Left colon (tissue), 2 donors: Measurements from ENCODE around the gene TFDP2. TPM values are rescaled to one million over a fixed set of nuclear protein-coding genes. Genes with fewer than 3 reads are reported as not detected.
A peak's percentile ranks its signal among the peaks of the same experiment; 100 is the strongest.
"Not testable (repeated sequence)": the region's sequence is repeated elsewhere in the genome, so short reads cannot be mapped to it uniquely, and the experiment has no call there.

Source experiments
- ATAC-seq: fragments of 200-7000 bp; cut with Tn5 transposase; one replicate; pipeline ENCODE4 v1.9.1; 2020; ENCODE audit warnings: mild to moderate bottlenecking, moderate library complexity
- DNase-seq, 2 donors: peaks; one replicate each; pipeline ENCODE4 v3.0.0-alpha.2; 2020
- intact Hi-C, 2 donors: fragments of 100-400 bp; cut with DNase I in 1 of 2; cut with micrococcal nuclease in 1 of 2; formaldehyde crosslinking; loops; one replicate each; pipeline versions ENCODE4 v1.11.2 to v1.14.0; 2022; cut with DNase I, micrococcal nuclease
- total RNA-seq, 2 donors: library from RNA; stranded (reverse); fragmentation: NEBNext Ultra II Directional; extraction: Animal tissue kit (Norgen Biotek cat#: 25700); gene quantifications; one replicate each; pipeline ENCODE4 v1.2.1, GENCODE V29; 2021
- donor health status: DM: no; HTN: no; CAD: no.
- donor health status: DM: yes; HTN: yes; CAD: no.

Gene TFDP2
- total RNA-seq, 2 donors from 2014 or later = 33.7 to 46.2 TPM

- DNase-seq (no peak), ATAC-seq (no peak)
- intact Hi-C loops = no loop called here
Measured at GRCh38 chr3:142134799-142135325, 14.5 kb downstream of the TFDP2 start.

- intact Hi-C loops = no loop called here
- DNase-seq = no peak
- no peak for ATAC-seq
Measured at GRCh38 chr3:142129516-142130171, 19.7 kb downstream of the TFDP2 start.

- intact Hi-C loops = loop anchor here in 1 of 2 donors (2.0 kb wide), 1 partner anchor 153 kb away; no protein-coding TSS in a partner anchor
- no peak for ATAC-seq
- DNase-seq = no peak
Measured at GRCh38 chr3:142127941-142128658, 21.2 kb downstream of the TFDP2 start.

- no peak for DNase-seq
- intact Hi-C loops = no loop called here
- ATAC-seq = no peak
Measured at GRCh38 chr3:142124243-142124642, 25.1 kb downstream of the TFDP2 start.

DNA sequence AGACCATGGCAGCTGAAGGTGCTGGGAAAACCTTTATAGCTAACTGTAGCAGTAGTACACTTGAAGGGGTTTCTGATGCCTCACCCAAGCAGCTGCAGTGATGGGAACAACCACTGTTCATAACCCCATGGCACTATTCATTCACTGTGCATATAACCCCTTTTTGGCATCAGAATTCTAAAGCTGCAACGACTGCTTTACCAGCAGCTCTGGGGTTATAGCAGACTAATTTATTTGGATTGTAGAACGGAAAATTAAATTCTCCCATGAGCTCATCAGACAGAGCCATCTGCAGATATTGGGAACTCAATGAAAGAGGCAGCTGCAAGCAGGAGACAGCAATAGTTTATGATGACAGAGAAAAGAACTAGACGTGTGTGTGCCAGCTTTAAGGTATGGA, 28.6 kb downstream of the TFDP2 start:
- ATAC-seq (no peak), DNase-seq (no peak)
- intact Hi-C loops = no loop called here

GRCh38 chr3:142118911-142119310, 30.4 kb downstream of the TFDP2 start:
- DNase-seq = no peak
- intact Hi-C loops = no loop called here
- ATAC-seq = no peak

- peak in 1 of 2 donors; percentile 15 for DNase-seq
- intact Hi-C loops = no loop called here
- peak; percentile 85 for ATAC-seq
Measured at GRCh38 chr3:142117056-142117851, 32.1 kb downstream of the TFDP2 start.

GRCh38 chr3:142115867-142116668, 33.3 kb downstream of the TFDP2 start:
- ATAC-seq = peak; percentile 28
- no peak for DNase-seq
- intact Hi-C loops = no loop called here

DNA sequence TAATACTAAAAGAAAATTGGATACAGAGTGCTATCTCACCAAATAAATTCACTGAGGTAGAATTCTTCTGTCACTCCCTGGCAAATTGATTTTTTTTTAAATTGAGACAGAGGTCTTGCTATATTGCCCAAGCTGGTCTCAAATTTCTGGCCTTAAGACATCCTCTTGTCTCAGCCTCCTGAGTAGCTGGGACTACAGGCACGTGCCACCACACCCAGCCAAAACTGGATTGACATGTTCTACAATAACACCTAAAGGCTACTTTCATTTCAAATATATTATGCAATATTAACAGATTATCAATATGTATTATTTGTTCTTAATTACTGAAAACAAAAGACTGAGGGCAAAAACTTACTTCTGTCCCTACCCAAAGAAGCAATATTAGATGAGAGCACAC, 36.7 kb downstream of the TFDP2 start:
- intact Hi-C loops = no loop called here
- DNase-seq (no peak), ATAC-seq (no peak)

GRCh38 chr3:142106548-142106947, 42.8 kb downstream of the TFDP2 start:
- no peak for ATAC-seq
- intact Hi-C loops = no loop called here
- DNase-seq = no peak

GRCh38 chr3:142105991-142106390, 43.4 kb downstream of the TFDP2 start:
- intact Hi-C loops = no loop called here
- no peak for ATAC-seq
- no peak for DNase-seq

- intact Hi-C loops = no loop called here
- no peak for ATAC-seq
Measured at GRCh38 chr3:142104763-142105162, 44.6 kb downstream of the TFDP2 start.

DNA sequence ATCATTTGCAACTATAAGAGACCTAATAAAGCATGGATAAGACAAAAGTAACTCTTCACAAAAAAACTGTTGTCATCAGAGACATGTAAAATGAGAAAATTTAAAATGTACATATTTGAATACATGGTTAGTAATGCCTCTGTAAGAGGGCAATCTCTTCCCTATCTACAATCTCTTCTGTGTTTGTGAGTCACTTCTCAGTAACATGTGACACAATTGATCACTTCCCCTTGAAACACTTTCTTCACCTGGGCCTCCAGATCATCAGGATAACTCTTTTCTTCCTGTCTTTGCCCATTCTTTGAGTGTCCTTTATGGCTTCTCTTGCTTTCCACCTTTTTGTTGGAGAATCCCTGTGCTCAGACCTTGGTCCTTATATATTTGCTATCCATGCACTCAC, 50.4 kb downstream of the TFDP2 start:
- DNase-seq = no peak
- no peak for ATAC-seq
- intact Hi-C loops = no loop called here

More at GRCh38 chr3:142104763-142105162, 44.6 kb downstream of the TFDP2 start:
- no peak for DNase-seq

DNA sequence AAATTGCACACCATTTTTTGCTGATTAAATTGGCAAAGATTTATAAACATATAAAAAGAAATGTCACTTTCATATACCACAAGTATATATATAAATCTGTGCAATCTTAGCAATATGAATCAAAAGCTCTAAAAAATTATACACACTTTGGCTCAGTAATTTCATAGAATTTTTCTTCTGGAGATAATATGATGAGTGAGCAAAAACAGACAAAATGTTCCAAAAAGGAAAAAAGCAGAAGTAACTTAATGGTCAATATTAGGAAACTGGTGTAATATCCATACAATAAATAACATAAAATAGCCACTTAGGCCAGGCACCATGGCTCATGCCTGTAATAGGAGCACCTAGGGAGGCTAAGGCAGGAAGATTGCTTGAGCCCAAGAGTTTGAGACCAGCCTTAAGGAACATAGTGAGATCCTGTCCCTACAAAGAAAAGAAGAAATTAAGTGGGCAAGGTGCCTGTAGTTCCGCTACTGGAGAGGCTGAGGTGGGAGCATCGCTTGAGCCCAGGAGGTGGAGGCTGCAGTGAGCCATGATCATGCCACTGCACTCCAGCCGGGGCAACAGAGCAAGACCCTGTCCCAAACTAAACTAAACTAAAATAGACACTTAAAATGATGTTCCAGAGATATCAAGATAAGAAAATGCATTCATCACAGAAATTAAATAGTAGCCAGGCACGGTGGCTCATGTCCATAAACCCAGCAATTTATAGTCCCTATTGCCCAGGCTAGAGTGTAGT, 52.1 kb downstream of the TFDP2 start:
- no peak for ATAC-seq
- no peak for DNase-seq
- intact Hi-C loops = no loop called here

- intact Hi-C loops = no loop called here
- no peak for ATAC-seq
- no peak for DNase-seq
Measured at GRCh38 chr3:142095841-142096240, 53.5 kb downstream of the TFDP2 start.

DNA sequence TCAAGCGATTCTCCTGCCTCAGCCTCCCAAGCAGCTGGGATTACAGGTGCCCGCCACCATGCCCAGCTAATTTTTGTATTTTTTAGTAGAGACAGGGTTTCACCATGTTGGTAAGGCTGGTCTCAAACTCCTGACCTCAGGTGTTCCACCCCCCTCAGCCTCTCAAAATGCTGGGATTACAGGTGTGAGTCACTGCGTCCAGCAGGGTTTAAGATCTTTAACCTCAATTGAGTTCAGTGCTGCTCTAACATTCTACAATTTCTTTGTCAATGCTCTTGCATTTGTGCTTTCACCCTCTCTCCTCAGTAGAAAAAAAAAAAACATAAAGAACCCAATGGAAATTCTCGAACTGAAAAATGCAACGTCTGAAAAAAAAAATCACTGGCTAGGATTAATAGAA, 60.4 kb downstream of the TFDP2 start:
- intact Hi-C loops, DNase-seq, ATAC-seq: not testable (repeated sequence)

DNA sequence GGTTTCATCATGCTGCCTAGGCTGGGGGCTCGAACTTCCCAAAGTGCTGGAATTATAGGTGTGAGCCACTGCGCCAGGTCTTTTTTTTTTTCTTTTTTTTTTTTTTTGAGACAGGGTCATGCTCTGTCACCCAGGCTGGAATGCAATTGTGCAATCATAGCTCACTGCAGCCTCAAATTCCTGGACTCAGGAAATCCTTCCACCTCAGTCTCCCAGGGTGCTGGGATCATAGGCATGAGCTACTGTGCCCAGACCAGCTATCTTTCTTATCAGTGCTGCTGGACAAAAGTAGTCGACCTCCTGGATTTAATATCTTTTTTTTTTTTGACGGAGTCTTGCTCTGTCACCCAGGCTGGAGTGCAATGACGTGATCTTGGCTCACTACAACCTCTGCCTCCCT, 60.8 kb downstream of the TFDP2 start:
- intact Hi-C loops = no loop called here
- ATAC-seq = no peak
- no peak for DNase-seq

GRCh38 chr3:142087676-142088075, 61.7 kb downstream of the TFDP2 start:
- no peak for DNase-seq
- ATAC-seq = peak; percentile 22
- intact Hi-C loops = no loop called here
